ENCODE data around the gene USP10.

USP10 gene

DNA sequence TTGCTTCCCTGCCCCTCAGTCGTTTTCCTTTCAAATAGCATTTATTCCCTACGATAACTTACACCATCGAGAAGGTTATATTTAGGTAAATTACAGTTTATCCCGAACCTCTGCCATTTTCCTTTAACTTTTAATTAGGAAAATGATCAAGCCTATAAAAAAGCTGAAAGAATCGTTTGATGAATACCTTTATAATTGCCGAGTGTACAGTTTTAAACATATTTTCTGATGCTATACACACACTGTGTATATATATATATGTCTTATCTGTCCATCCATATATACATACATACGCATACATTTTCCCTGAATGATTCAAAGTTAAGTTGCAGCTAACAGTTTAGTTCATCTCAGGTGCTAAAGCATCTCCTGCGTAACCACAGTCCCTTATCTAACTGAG lies 63.4 kb downstream of the USP10 start:
- Histone ChIP-seq H3K36me3 (ENCODE audit: insufficient read depth, insufficient read length, low read length) (peaks cover 95% of the 10 kb centered on the region), H3K4me1 (ENCODE audit: insufficient read depth, insufficient read length) (peaks cover 4% of the 10 kb centered on the region), H3K9me3 (ENCODE audit: insufficient read depth, low read length) (no peaks in the 10 kb centered on the region), H3K4me3 (ENCODE audit: insufficient read length, low read depth) (no peak overlapping the region), H3K9ac (ENCODE audit: insufficient read length, low read depth) (no peak overlapping the region), H3K27me3 (ENCODE audit: insufficient read depth, insufficient read length) (no peaks in the 10 kb centered on the region)
- TF ChIP-seq YY1 (IDR thresholded peaks at IDR 0.05; ENCODE audit: insufficient read depth, insufficient read length) (no peak), SUZ12 (IDR thresholded peaks at IDR 0.05; ENCODE audit: extremely low read depth, insufficient read depth, insufficient read length) (no peak), ZNF274 (IDR thresholded peaks at IDR 0.05; ENCODE audit: low read depth, low read length) (no peak)
- DNase-seq (ENCODE audit: low read depth, low spot score), result no peak

DNA sequence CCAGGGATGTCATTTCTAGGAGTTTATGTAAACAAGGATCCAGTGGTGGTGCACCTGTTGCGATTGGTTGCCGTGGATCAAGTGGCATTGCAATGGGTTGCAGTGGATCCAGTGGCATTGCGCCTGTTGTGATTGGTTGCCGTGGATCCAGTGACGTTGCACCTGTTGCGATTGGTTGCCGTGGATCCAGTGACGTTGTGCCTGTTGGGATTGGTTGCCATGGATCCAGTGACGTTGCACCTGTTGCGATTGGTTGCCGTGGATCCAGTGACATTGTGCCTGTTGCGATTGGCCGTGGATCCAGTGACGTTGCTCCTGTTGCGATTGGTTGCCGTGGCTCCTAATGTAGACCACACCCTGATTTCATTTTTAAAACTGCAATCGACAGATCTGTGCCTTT lies 63.8 kb downstream of the USP10 start:
- TF ChIP-seq SUZ12 (IDR thresholded peaks at IDR 0.05; ENCODE audit: extremely low read depth, insufficient read depth, insufficient read length), result no peak
- no peak for TF ChIP-seq ZNF274 (IDR thresholded peaks at IDR 0.05; ENCODE audit: low read depth, low read length)
- TF ChIP-seq YY1 (IDR thresholded peaks at IDR 0.05; ENCODE audit: insufficient read depth, insufficient read length), result no peak
- no peaks in the 10 kb centered on the region for H3K9me3 ChIP-seq (ENCODE audit: insufficient read depth, low read length)
- no peak overlapping the region for H3K4me3 ChIP-seq (ENCODE audit: insufficient read length, low read depth)
- no peaks in the 10 kb centered on the region for H3K27me3 ChIP-seq (ENCODE audit: insufficient read depth, insufficient read length)
- H3K36me3 ChIP-seq (ENCODE audit: insufficient read depth, insufficient read length, low read length), result peaks cover 96% of the 10 kb centered on the region
- no peak overlapping the region for H3K9ac ChIP-seq (ENCODE audit: insufficient read length, low read depth)
- no peak for DNase-seq (ENCODE audit: low read depth, low spot score)
- peaks cover 4% of the 10 kb centered on the region for H3K4me1 ChIP-seq (ENCODE audit: insufficient read depth, insufficient read length)

DNA sequence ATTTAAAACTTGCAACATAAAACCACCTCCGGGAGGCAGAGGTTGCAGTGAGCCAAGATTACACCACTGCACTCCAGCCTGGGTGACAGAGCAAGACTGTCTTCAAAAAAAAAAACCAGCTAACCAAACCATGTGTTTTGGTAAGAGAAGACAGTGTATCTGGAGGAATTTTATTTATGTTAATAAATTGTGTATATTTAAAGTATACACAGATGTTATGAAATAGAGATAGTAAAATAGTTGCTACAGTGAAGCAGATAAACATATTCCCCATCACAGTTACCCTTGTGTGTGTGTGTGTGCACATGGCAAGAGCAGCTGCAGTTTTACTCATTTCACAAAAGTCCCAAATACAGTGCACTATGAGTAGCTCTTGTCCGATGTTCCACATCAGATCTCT lies 65.2 kb downstream of the USP10 start:
- Histone ChIP-seq H3K9me3 (ENCODE audit: insufficient read depth, low read length) (no peaks in the 10 kb centered on the region), H3K27me3 (ENCODE audit: insufficient read depth, insufficient read length) (no peaks in the 10 kb centered on the region), H3K4me1 (ENCODE audit: insufficient read depth, insufficient read length) (peaks cover 4% of the 10 kb centered on the region), H3K9ac (ENCODE audit: insufficient read length, low read depth) (no peak overlapping the region), H3K36me3 (ENCODE audit: insufficient read depth, insufficient read length, low read length) (peaks cover 96% of the 10 kb centered on the region), H3K4me3 (ENCODE audit: insufficient read length, low read depth) (no peak overlapping the region)
- no peak for TF ChIP-seq SUZ12 (IDR thresholded peaks at IDR 0.05; ENCODE audit: extremely low read depth, insufficient read depth, insufficient read length)
- no peak for TF ChIP-seq YY1 (IDR thresholded peaks at IDR 0.05; ENCODE audit: insufficient read depth, insufficient read length)
- TF ChIP-seq ZNF274 (IDR thresholded peaks at IDR 0.05; ENCODE audit: low read depth, low read length), result no peak
- no peak for DNase-seq (ENCODE audit: low read depth, low spot score)

DNA sequence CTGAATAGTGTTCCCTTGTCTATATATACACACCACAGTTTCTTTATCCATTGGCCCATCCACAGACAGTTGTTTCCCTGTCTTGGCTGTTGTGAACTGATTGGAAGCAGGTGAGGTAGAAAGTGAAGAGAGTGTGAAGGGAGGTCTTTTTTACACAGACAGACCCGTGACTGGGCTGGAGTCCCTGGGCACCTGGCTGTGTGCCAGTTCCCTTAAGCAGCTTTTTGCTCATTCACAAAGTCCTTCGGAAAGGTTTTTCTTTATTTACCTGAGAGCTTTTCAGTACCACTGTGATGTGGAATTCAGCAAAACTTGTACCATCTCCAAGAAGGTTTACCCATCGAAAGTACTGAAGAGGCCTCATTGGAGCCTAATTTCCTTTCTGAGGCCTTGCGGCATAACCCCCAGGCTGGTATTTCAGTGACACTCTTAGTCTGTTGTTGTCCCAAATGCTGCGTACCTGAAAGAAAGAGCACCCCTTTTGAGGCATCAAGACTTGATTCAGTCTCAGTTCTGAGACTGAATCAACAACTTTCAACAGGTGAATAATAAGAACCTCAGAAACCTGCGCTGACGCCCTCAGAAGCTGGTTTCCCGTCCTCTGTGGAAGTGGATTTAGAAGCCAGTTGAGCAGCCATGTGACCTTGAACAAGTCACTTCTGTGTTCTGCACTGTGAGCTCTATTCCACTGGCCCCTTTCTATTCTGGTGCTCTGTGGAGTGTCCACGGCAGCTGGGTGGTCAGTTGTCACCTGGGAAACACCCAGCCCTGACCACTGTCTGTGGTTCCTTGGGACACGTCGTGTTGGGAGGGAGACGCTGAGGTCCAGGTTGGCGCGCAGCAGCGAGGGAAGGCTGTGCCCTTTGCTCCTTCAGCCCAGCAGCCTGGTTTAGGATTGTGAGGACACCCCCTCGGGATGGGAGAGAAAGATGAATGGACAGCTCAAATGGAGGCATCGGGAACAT lies 66.1 kb downstream of the USP10 start:
- H3K27me3 ChIP-seq (ENCODE audit: insufficient read depth, insufficient read length), result no peaks in the 10 kb centered on the region

DNA sequence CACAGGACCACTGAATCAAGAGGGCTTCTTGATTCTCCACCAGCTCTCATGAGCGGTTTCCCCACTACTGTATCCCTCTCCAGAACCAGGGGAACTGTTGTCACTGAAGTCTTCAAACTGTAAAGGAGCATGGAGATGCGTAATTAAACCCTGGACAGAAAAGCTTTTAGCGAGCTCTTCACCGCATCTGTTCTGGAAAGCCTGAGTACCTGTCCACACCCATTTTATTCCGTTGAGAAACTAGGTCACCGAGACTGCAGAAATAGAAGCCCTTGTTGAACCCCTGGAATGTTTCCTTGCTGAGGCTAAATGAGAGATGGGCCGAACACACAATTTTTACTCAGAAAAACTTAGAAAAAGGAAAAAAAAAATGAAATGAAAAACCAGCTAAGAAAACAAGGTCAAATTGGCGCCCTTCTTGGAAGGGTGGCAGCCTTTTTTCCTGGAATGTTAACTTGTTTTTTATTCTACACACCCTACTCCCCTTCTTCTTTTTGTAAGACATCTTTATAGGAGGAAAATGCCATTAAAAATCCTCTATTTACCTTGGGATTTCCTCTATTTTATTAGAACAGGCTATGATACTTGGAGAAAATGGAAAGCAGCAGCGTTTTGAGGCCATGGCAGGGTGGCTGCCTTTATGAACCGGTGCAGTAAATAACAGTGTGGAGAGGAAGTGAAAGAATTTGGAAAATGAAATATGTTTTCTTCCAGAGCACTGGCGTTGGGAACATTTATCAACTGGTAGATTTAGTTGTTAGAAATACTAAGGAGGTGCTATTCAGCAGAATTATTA lies 67.4 kb downstream of the USP10 start:
- H3K27me3 ChIP-seq (ENCODE audit: insufficient read depth, insufficient read length), result no peaks in the 10 kb centered on the region
- no peaks in the 10 kb centered on the region for H3K9me3 ChIP-seq (ENCODE audit: insufficient read depth, low read length)
- TF ChIP-seq SUZ12 (IDR thresholded peaks at IDR 0.05; ENCODE audit: extremely low read depth, insufficient read depth, insufficient read length) (no peak), ZNF274 (IDR thresholded peaks at IDR 0.05; ENCODE audit: low read depth, low read length) (no peak), YY1 (IDR thresholded peaks at IDR 0.05; ENCODE audit: insufficient read depth, insufficient read length) (no peak)
- DNase-seq (ENCODE audit: low read depth, low spot score), result no peak
- no peak overlapping the region for H3K9ac ChIP-seq (ENCODE audit: insufficient read length, low read depth)
- H3K4me1 ChIP-seq (ENCODE audit: insufficient read depth, insufficient read length), result peaks cover 4% of the 10 kb centered on the region
- H3K36me3 ChIP-seq (ENCODE audit: insufficient read depth, insufficient read length, low read length), result peaks cover 86% of the 10 kb centered on the region
- no peak overlapping the region for H3K4me3 ChIP-seq (ENCODE audit: insufficient read length, low read depth)

More for the DNA sequence above, 66.1 kb downstream of the USP10 start:
- TF ChIP-seq YY1 (IDR thresholded peaks at IDR 0.05; ENCODE audit: insufficient read depth, insufficient read length) (no peak), ZNF274 (IDR thresholded peaks at IDR 0.05; ENCODE audit: low read depth, low read length) (no peak), SUZ12 (IDR thresholded peaks at IDR 0.05; ENCODE audit: extremely low read depth, insufficient read depth, insufficient read length) (no peak)
- H3K4me1 ChIP-seq (ENCODE audit: insufficient read depth, insufficient read length), result peaks cover 4% of the 10 kb centered on the region
- no peak overlapping the region for H3K9ac ChIP-seq (ENCODE audit: insufficient read length, low read depth)
- H3K4me3 ChIP-seq (ENCODE audit: insufficient read length, low read depth), result no peak overlapping the region
- H3K36me3 ChIP-seq (ENCODE audit: insufficient read depth, insufficient read length, low read length), result peaks cover 90% of the 10 kb centered on the region
- no peak for DNase-seq (ENCODE audit: low read depth, low spot score)
- H3K9me3 ChIP-seq (ENCODE audit: insufficient read depth, low read length), result no peaks in the 10 kb centered on the region

DNA sequence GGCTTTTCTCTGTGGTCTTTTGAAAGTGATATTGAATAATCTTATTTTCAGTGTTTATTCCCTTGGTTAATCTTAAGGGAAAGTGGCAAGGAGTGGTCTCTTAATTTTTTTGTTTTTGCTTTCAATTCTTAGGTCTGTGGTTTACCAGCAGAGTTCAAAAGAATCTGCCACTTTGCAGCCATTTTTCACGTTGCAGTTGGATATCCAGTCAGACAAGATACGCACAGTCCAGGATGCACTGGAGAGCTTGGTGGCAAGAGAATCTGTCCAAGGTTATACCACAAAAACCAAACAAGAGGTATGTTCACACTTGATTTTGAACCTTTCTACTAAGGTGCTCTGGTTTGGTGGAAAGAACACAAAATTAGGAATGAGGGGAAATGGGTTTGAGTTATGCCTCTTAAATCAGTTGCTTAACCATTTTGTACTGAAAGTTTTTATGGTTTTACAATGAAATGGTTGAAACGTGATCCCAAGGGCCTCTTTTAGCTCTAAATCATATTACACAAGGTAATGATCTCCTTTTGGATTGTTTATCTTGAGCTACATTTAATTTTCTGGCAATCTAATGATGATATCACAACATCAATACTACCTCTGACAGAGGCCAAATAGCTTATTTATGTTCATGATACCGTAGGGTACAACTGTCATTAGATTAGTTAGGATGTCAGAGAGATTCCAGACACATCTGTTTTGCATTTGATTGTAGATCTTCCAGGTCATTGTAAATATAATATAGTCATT lies 68.4 kb downstream of the USP10 start:
- no peak for TF ChIP-seq SUZ12 (IDR thresholded peaks at IDR 0.05; ENCODE audit: extremely low read depth, insufficient read depth, insufficient read length)
- no peak for TF ChIP-seq YY1 (IDR thresholded peaks at IDR 0.05; ENCODE audit: insufficient read depth, insufficient read length)
- no peak for TF ChIP-seq ZNF274 (IDR thresholded peaks at IDR 0.05; ENCODE audit: low read depth, low read length)
- no peak overlapping the region for H3K9ac ChIP-seq (ENCODE audit: insufficient read length, low read depth)
- H3K9me3 ChIP-seq (ENCODE audit: insufficient read depth, low read length), result no peaks in the 10 kb centered on the region
- DNase-seq (ENCODE audit: low read depth, low spot score), result no peak
- peaks cover 88% of the 10 kb centered on the region for H3K36me3 ChIP-seq (ENCODE audit: insufficient read depth, insufficient read length, low read length)
- peaks cover 4% of the 10 kb centered on the region for H3K4me1 ChIP-seq (ENCODE audit: insufficient read depth, insufficient read length)
- no peak overlapping the region for H3K4me3 ChIP-seq (ENCODE audit: insufficient read length, low read depth)
- H3K27me3 ChIP-seq (ENCODE audit: insufficient read depth, insufficient read length), result no peaks in the 10 kb centered on the region

All from NT2/D1 (cell line).